Osteoblast (primary cell): ENCODE results near the gene CNKSR2. TPM values are rescaled to one million over a fixed set of nuclear protein-coding genes. Genes with fewer than 3 reads are reported as not detected.
A peak's percentile ranks its signal among the peaks of the same experiment; 100 is the strongest.

ENCODE experiments used
- DNase-seq: peaks from one replicate; pipeline ENCODE4 v3.0.0; 2011; ENCODE audit warnings: low spot score, mixed read lengths; ENCODE audit not compliant: insufficient read length; ENCODE audit errors: missing footprints
- H2AFZ ChIP-seq: 2 replicates; pipeline ENCODE4 v1.6.0; 2011; ENCODE audit warnings: mild to moderate bottlenecking, low read length
- H3K27ac ChIP-seq: 2 replicates; pipeline ENCODE4 v1.5.1; 2011; ENCODE audit warnings: mild to moderate bottlenecking, low read depth, low read length, moderate library complexity
- H3K27me3 ChIP-seq: 2 replicates; pipeline ENCODE4 v1.6.0; 2012; ENCODE audit warnings: mild to moderate bottlenecking, control low read depth, inconsistent platforms, low read length, moderate library complexity; ENCODE audit not compliant: insufficient read depth
- H3K36me3 ChIP-seq: 2 replicates; pipeline ENCODE4 v1.5.1; 2011; ENCODE audit warnings: mild to moderate bottlenecking, low read length, control low read depth, moderate library complexity; ENCODE audit not compliant: insufficient read depth
- H3K4me1 ChIP-seq: 2 replicates; pipeline ENCODE4 v1.5.1; 2011; ENCODE audit warnings: mild to moderate bottlenecking, low read length, control low read depth, moderate library complexity; ENCODE audit not compliant: insufficient read depth
- H3K4me2 ChIP-seq: 2 replicates; pipeline ENCODE4 v1.6.0; 2011; ENCODE audit warnings: mild to moderate bottlenecking, low read length; ENCODE audit not compliant: insufficient read depth
- H3K4me3 ChIP-seq: fragments of 200-600 bp; sonication (generic); 3 replicates; pipeline ENCODE4 v1.5.1; 2012; ENCODE audit warnings: mild to moderate bottlenecking, low read length, inconsistent platforms; ENCODE audit not compliant: insufficient read depth
- H3K79me2 ChIP-seq: 2 replicates; pipeline ENCODE4 v1.6.0; 2012; ENCODE audit warnings: mild to moderate bottlenecking, low read length, control low read depth, inconsistent platforms; ENCODE audit not compliant: insufficient read depth
- H3K9me3 ChIP-seq: 2 replicates; pipeline ENCODE4 v1.5.1; 2011; ENCODE audit warnings: low read depth, low read length, control low read depth
- H4K20me1 ChIP-seq: 2 replicates; pipeline ENCODE4 v1.6.0; 2012; ENCODE audit warnings: mild to moderate bottlenecking, low read length, control low read depth; ENCODE audit not compliant: insufficient read depth
- total RNA-seq: library from RNA; depleted of rRNA; stranded (reverse); fragments of >200 nt; gene quantifications from 2 replicates; pipeline ENCODE4 v1.2.3, GENCODE V29; 2012
- TF ChIP-seq, protein P1 (sequence below): IDR thresholded peaks from 2 replicates; pipeline ENCODE4 v1.5.1; 2011; ENCODE audit warnings: mild to moderate bottlenecking, low read depth, low read length, moderate library complexity; ENCODE audit errors: extremely low read depth

CNKSR2 gene
- total RNA-seq, 1 donor: 1.8 TPM

DNA sequence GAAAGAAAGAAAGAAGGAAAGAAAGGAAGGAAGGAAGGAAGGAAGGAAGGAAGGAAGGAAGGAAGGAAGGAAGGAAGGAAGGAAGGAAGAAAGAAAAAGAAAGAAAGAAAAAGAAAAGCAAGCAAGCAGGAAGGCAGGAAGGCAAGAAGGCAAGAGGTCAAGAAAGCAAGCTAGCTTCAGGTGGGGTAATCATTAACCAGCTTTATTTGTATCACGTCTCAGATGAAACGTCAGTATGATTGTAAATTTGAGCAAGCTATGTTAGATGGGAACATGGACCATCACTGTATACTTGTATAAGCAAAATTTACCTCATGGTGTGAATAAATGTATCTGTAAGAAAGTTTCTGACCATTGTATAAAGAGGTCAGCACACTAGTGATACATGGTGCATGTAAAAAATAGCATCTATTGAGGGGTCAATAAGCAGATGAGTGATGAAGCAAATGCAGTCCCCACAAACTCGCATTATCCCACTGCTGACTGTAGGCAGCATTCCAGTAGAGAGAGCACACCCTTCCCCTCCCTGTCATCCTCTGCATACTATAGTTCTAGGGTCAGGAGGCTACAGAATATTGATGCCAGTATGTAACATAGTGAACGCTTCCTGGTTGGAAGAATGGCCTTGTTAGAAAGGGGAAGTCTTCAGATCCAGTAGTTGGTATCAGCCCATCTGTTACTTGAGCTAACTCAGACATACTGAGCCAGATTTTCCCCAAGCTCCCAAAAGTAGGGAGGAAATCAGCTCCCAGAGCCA lies 300.4 kb downstream of the CNKSR2 start:
- Histone ChIP-seq H3K79me2 (no peaks in the 10 kb centered on the region), H3K36me3 (no peaks in the 10 kb centered on the region), H4K20me1 (no peaks in the 10 kb centered on the region), H3K27me3 (no peaks in the 10 kb centered on the region), H3K4me3 (no peak overlapping the region), H3K27ac (no peak overlapping the region), H3K4me1 (no peaks in the 10 kb centered on the region), H2AFZ (no peak overlapping the region), H3K9me3 (no peaks in the 10 kb centered on the region), H3K4me2 (no peak overlapping the region)
- DNase-seq: no peak
- TF ChIP-seq, protein P1, sequence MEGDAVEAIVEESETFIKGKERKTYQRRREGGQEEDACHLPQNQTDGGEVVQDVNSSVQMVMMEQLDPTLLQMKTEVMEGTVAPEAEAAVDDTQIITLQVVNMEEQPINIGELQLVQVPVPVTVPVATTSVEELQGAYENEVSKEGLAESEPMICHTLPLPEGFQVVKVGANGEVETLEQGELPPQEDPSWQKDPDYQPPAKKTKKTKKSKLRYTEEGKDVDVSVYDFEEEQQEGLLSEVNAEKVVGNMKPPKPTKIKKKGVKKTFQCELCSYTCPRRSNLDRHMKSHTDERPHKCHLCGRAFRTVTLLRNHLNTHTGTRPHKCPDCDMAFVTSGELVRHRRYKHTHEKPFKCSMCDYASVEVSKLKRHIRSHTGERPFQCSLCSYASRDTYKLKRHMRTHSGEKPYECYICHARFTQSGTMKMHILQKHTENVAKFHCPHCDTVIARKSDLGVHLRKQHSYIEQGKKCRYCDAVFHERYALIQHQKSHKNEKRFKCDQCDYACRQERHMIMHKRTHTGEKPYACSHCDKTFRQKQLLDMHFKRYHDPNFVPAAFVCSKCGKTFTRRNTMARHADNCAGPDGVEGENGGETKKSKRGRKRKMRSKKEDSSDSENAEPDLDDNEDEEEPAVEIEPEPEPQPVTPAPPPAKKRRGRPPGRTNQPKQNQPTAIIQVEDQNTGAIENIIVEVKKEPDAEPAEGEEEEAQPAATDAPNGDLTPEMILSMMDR: no peak

DNA sequence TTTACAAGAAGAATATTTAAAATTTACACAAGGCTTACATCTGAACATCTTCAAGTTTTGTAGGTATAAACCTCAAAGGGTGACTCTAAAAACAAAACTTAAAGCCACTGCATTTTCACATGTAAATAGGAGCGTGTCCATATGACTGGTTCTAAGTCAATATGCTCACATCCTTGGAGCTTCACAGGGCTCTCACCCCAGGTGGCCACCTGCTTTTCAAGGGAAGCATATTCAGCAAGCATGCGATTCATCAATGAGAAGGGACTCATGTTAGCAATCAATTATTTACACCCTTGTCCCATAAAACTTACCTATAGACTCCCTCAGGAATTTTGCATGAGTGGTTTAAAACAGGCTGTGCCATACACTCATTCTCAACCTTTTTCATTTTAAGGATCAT lies 301.7 kb downstream of the CNKSR2 start:
- Histone ChIP-seq H3K9me3 (no peaks in the 10 kb centered on the region), H3K4me3 (no peak overlapping the region), H4K20me1 (no peaks in the 10 kb centered on the region), H3K27ac (no peak overlapping the region), H3K27me3 (no peaks in the 10 kb centered on the region), H3K4me1 (no peaks in the 10 kb centered on the region), H3K79me2 (no peaks in the 10 kb centered on the region), H3K36me3 (no peaks in the 10 kb centered on the region), H3K4me2 (no peak overlapping the region), H2AFZ (no peak overlapping the region)
- no peak for DNase-seq
- TF ChIP-seq, protein P1: no peak

DNA sequence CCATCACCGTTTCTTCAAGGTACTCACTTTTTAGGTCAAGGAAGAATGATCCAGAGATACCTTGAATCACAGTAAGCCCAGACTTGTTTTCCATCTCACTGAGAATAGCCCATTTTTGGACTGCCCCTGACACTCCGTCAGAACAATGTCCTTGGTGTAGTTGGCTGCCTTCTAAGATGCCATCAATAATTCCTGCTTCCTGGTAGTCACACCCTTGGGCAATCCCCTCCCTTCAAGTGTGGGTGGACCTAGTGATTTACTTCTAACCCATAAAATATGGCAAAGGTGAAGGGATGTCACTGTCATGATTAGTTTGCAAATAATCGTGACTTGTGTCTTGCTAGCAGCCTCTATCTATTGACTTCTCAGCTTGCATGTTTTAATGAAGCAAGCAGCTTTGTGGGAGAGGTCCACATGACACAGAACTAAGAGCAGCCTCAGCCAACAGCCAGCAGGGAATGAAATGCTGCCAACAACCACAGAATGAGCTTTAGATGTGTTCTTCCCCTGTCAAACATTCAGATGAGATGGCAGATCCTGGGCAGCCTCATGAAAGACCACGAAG lies 303.9 kb downstream of the CNKSR2 start:
- no peaks in the 10 kb centered on the region for H3K4me1 ChIP-seq
- H2AFZ ChIP-seq: peak overlapping the region; percentile 7
- no peaks in the 10 kb centered on the region for H3K27me3 ChIP-seq
- H3K27ac ChIP-seq: no peak overlapping the region
- H3K9me3 ChIP-seq: no peaks in the 10 kb centered on the region
- TF ChIP-seq, protein P1: no peak
- no peak overlapping the region for H3K4me2 ChIP-seq
- no peaks in the 10 kb centered on the region for H3K79me2 ChIP-seq
- H3K36me3 ChIP-seq: no peaks in the 10 kb centered on the region
- no peaks in the 10 kb centered on the region for H4K20me1 ChIP-seq
- DNase-seq: no peak
- no peak overlapping the region for H3K4me3 ChIP-seq

DNA sequence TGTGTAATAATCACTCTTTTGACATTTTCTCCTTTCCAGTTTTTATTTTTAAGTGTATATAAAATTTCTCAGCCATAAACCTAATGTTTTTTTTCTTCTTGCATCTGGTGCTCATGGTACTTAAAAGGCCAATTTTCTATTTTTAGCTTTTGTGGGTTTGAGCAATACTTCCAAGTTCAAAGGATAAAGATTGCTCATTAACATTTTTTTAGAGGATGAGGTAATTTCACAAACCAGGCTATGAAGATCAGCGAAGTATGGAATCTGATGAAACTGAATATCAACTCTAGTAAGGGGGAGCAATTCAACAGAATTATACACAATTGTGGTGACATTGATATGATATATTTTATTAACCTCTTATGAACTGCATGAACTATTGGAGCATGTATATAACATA lies 309.7 kb downstream of the CNKSR2 start:
- Histone ChIP-seq H4K20me1 (no peaks in the 10 kb centered on the region), H3K79me2 (no peaks in the 10 kb centered on the region), H3K4me1 (no peaks in the 10 kb centered on the region), H3K9me3 (no peaks in the 10 kb centered on the region), H3K27ac (no peak overlapping the region), H3K36me3 (no peaks in the 10 kb centered on the region), H3K27me3 (no peaks in the 10 kb centered on the region), H2AFZ (no peak overlapping the region), H3K4me2 (no peak overlapping the region), H3K4me3 (no peak overlapping the region)
- DNase-seq: peak; percentile 34
- TF ChIP-seq, protein P1: no peak
